HepG2 (cell line): ENCODE data around the gene FRS2.

Experiments used
- ARNTL ChIP-seq: sonication (generic); formaldehyde crosslinking; IDR thresholded peaks from 2 replicates; pipeline ENCODE4 v1.4.0; 2020; ENCODE audit warnings: mild to moderate bottlenecking, missing genetic modification reagents
- CBFB ChIP-seq: sonication (generic); formaldehyde crosslinking; IDR thresholded peaks from 2 replicates; pipeline ENCODE4 v1.4.0; 2020; ENCODE audit warnings: missing genetic modification reagents
- FOXK2 ChIP-seq: fragments of 450-650 bp; IDR thresholded peaks from 2 replicates; pipeline ENCODE4 v1.6.1; 2016
- KDM5A ChIP-seq: fragments of 200-600 bp; sonication (generic); IDR thresholded peaks from 2 replicates; pipeline ENCODE4 v1.7.0; 2018; ENCODE audit warnings: antibody characterized with exemption, mild to moderate bottlenecking, low read length, borderline replicate concordance
- MXI1 ChIP-seq: IDR thresholded peaks from 3 replicates; pipeline ENCODE4 v1.6.1; 2012; ENCODE audit warnings: low read depth, low read length, inconsistent platforms, borderline replicate concordance
- NFIC ChIP-seq: IDR thresholded peaks from 2 replicates; pipeline ENCODE4 v1.6.1; 2012; ENCODE audit warnings: mild to moderate bottlenecking, low read length, inconsistent platforms
- PHF8 ChIP-seq: sonication (generic); formaldehyde crosslinking; IDR thresholded peaks from 2 replicates; pipeline ENCODE4 v1.5.0; 2020; ENCODE audit warnings: missing genetic modification reagents
- TCF7 ChIP-seq: sonication (generic); IDR thresholded peaks from 2 replicates; pipeline ENCODE4 v1.6.1; 2016; ENCODE audit warnings: antibody characterized with exemption, low read depth
- ZFP36L1 ChIP-seq: sonication (generic); formaldehyde crosslinking; IDR thresholded peaks from 2 replicates; pipeline ENCODE4 v1.8.0; 2022; ENCODE audit warnings: mild to moderate bottlenecking, missing genetic modification reagents, moderate library complexity
- ZNF207 ChIP-seq: fragments of 450-650 bp; IDR thresholded peaks from 2 replicates; pipeline ENCODE4 v1.6.1; 2016; ENCODE audit warnings: antibody characterized with exemption, borderline replicate concordance
- TF ChIP-seq, protein P1 (sequence below): sonication (generic); formaldehyde crosslinking; IDR thresholded peaks from 2 replicates; pipeline ENCODE4 v1.4.0; 2020; ENCODE audit warnings: missing genetic modification reagents
- TF ChIP-seq, protein P2 (sequence below): sonication (generic); formaldehyde crosslinking; IDR thresholded peaks from 2 replicates; pipeline ENCODE4 v1.5.0; 2020; ENCODE audit warnings: mild to moderate bottlenecking, missing genetic modification reagents, moderate library complexity
- TF ChIP-seq, protein P3 (sequence below), 2 experiments: sonication (generic) in 1 of 2; formaldehyde crosslinking in 1 of 2; IDR thresholded peaks; 2 replicates each; pipeline versions ENCODE4 v1.6.1 to v1.9.0; 2014 to 2022; ENCODE audit warnings: antibody characterized with exemption in 1 of 2, borderline replicate concordance in 1 of 2, inconsistent platforms in 1 of 2, low read depth in 1 of 2, missing genetic modification reagents in 1 of 2

DNA sequence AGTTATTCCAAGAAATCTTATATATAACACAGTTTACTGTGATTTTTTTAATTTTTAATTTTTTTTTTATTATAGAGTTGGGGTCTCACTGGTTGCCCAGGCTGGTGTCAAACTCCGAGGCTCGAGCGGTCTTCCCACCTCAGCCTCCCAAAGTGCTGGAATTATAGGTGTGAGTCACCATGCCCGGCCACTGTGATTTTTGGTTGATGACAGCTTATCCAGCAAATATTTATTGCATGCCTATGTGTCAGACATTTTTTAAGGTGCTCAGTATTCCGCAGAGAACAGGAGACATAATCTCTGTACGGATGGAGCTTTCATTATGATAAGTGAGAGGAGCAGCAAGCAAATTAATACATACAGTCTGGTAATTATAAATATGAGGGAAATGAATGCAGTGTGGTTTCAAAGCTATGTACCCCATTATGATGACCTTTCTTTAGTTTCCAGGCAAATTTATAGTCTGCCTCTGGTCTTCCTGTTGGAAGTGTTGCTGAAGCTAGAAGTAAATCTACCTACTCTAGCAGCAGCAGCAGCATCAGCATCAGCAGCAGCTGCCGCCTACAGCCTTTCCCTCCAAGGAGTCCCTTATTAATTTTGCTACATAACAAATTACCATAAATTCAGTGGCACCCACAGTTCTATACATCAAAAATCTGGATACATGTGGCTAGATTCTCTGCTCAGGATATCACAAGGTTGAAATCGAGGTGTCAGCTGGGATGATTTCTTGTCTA is 32.3 kb downstream of the FRS2 start:
- TF ChIP-seq PHF8 (CRISPR knock-in tag): no peak
- TF ChIP-seq, protein P1, sequence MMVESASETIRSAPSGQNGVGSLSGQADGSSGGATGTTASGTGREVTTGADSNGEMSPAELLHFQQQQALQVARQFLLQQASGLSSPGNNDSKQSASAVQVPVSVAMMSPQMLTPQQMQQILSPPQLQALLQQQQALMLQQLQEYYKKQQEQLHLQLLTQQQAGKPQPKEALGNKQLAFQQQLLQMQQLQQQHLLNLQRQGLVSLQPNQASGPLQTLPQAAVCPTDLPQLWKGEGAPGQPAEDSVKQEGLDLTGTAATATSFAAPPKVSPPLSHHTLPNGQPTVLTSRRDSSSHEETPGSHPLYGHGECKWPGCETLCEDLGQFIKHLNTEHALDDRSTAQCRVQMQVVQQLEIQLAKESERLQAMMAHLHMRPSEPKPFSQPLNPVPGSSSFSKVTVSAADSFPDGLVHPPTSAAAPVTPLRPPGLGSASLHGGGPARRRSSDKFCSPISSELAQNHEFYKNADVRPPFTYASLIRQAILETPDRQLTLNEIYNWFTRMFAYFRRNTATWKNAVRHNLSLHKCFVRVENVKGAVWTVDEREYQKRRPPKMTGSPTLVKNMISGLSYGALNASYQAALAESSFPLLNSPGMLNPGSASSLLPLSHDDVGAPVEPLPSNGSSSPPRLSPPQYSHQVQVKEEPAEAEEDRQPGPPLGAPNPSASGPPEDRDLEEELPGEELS (CRISPR knock-in tag): no peak
- TF ChIP-seq MXI1: no peak
- no peak for TF ChIP-seq TCF7
- TF ChIP-seq, protein P2, sequence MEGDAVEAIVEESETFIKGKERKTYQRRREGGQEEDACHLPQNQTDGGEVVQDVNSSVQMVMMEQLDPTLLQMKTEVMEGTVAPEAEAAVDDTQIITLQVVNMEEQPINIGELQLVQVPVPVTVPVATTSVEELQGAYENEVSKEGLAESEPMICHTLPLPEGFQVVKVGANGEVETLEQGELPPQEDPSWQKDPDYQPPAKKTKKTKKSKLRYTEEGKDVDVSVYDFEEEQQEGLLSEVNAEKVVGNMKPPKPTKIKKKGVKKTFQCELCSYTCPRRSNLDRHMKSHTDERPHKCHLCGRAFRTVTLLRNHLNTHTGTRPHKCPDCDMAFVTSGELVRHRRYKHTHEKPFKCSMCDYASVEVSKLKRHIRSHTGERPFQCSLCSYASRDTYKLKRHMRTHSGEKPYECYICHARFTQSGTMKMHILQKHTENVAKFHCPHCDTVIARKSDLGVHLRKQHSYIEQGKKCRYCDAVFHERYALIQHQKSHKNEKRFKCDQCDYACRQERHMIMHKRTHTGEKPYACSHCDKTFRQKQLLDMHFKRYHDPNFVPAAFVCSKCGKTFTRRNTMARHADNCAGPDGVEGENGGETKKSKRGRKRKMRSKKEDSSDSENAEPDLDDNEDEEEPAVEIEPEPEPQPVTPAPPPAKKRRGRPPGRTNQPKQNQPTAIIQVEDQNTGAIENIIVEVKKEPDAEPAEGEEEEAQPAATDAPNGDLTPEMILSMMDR: no peak
- no peak for TF ChIP-seq ARNTL (CRISPR knock-in tag)
- no peak for TF ChIP-seq ZNF207
- no peak for TF ChIP-seq KDM5A
- TF ChIP-seq FOXK2: no peak
- TF ChIP-seq, protein P3, sequence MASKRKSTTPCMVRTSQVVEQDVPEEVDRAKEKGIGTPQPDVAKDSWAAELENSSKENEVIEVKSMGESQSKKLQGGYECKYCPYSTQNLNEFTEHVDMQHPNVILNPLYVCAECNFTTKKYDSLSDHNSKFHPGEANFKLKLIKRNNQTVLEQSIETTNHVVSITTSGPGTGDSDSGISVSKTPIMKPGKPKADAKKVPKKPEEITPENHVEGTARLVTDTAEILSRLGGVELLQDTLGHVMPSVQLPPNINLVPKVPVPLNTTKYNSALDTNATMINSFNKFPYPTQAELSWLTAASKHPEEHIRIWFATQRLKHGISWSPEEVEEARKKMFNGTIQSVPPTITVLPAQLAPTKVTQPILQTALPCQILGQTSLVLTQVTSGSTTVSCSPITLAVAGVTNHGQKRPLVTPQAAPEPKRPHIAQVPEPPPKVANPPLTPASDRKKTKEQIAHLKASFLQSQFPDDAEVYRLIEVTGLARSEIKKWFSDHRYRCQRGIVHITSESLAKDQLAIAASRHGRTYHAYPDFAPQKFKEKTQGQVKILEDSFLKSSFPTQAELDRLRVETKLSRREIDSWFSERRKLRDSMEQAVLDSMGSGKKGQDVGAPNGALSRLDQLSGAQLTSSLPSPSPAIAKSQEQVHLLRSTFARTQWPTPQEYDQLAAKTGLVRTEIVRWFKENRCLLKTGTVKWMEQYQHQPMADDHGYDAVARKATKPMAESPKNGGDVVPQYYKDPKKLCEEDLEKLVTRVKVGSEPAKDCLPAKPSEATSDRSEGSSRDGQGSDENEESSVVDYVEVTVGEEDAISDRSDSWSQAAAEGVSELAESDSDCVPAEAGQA (IDR thresholded peaks at IDR 0.05; ENCODE audit: low read depth): no peak
- TF ChIP-seq, protein P3 (CRISPR knock-in tag; IDR thresholded peaks at IDR 0.05; ENCODE audit: borderline replicate concordance): no peak
- no peak for TF ChIP-seq CBFB (CRISPR knock-in tag)
- TF ChIP-seq NFIC: no peak
- no peak for TF ChIP-seq ZFP36L1 (CRISPR knock-in tag)
